Measurements from ENCODE around the gene PEDS1. TPM values are rescaled to one million over a fixed set of nuclear protein-coding genes. Genes with fewer than 3 reads are reported as not detected.

PEDS1 gene
- 15.2 TPM for total RNA-seq

GRCh38 chr20:50153500-50154377 is at the start of gene PEDS1:
PEDS1 (minus strand) TSS chr20:50153723; CDS start chr20:50153637, 86 bp downstream.

GRCh38 chr20:50190251-50191064 is 36.9 kb upstream of the PEDS1 start, which contains the start of gene CEBPB:
CEBPB (plus strand) TSS chr20:50190830; CDS start chr20:50191034, 204 bp downstream.

GRCh38 chr20:50112512-50113419 is 40.8 kb downstream of the PEDS1 start, which contains the start of gene UBE2V1:
UBE2V1 (minus strand) TSS chr20:50113150; CDS start chr20:50113128, 22 bp downstream.

Other genes starting within 250 kb of the PEDS1 start
- 4.7 TPM for gene SPATA2, start 238.2 kb downstream of the PEDS1 start, total RNA-seq
- 61.7 TPM for gene RNF114, start 217.3 kb downstream of the PEDS1 start, total RNA-seq
- 7.2 TPM for gene SNAI1, start 170.7 kb downstream of the PEDS1 start, total RNA-seq
- 58.7 TPM for gene UBE2V1, start 40.6 kb downstream of the PEDS1 start, total RNA-seq
- gene CEBPB, start 37.1 kb upstream of the PEDS1 start, total RNA-seq = 20.6 TPM